ENCODE results near the gene GLI3.

GRCh38 chr7:42208572-42208971, 28.4 kb downstream of the GLI3 start:
- no peak for TF ChIP-seq CTCF (IDR thresholded peaks at IDR 0.05)
- TF ChIP-seq EP300 (IDR thresholded peaks at IDR 0.05): no peak

Measured in tibial nerve (tissue), 4 donors.